Measurements from ENCODE around the gene GNAL.
A peak's percentile ranks its signal among the peaks of the same experiment; 100 is the strongest.

The GNAL gene

DNA sequence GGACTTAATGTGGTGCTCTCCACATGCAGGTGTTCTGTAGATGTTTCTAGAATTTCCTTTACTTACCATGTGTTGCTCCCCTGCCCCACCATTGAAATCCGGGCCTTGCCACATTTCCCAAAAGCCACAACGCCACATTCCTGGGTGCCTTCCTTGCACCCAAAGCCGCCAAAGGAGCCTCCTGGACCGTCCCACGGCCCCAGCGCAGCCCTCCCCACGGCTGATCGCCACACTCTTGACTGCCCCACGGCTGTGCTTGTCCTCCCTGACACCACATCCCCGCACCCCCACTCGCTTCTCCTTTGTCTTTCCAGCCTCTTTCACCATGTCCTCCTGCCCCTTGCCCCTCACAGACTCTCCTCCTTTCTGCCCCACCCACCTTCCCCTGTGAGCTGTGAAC, 121.9 kb downstream of the GNAL start:
- no peak overlapping the region for H3K27ac Mint-ChIP-seq (ENCODE audit: low read depth)
- peaks cover 13% of the 10 kb centered on the region for H3K27me3 Mint-ChIP-seq
- no peaks in the 10 kb centered on the region for H3K36me3 Mint-ChIP-seq (ENCODE audit: insufficient read depth)
- DNase-seq (ENCODE audit: low spot score in 2 of 2): no peak
- H3K9me3 Mint-ChIP-seq: no peaks in the 10 kb centered on the region
- no peaks in the 10 kb centered on the region for H3K4me1 Mint-ChIP-seq
- ATAC-seq (replicated peaks; ENCODE audit: extremely low read depth, poor library complexity, severe bottlenecking): no peak
- H3K4me3 Mint-ChIP-seq: no peak overlapping the region

DNA sequence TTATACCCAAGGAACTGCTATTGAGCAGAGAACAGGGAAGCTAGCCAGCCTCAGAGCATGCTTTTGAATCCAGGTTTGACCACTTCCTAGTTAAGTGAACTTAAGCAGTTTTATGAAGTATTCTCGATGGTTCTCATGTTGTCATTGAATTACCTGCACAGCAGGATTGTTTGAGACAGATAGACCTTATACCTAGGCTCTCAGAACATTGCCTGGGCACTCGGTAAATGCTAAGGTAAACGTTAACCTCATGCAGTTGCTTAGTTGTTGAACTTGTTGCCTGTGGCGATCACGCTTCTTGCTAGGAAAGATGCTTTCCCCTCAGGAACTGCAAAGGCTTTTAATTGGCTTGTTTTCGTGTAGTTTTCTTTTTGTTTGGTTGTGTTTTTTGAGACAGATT, 128.2 kb downstream of the GNAL start:
- Mint-ChIP-seq H3K9me3 (no peaks in the 10 kb centered on the region), H3K27ac (ENCODE audit: low read depth) (no peak overlapping the region), H3K4me1 (no peaks in the 10 kb centered on the region), H3K4me3 (no peak overlapping the region), H3K27me3 (no peaks in the 10 kb centered on the region), H3K36me3 (ENCODE audit: insufficient read depth) (no peaks in the 10 kb centered on the region)
- no peak for DNase-seq (ENCODE audit: low spot score in 2 of 2)
- no peak for ATAC-seq (replicated peaks; ENCODE audit: extremely low read depth, poor library complexity, severe bottlenecking)

DNA sequence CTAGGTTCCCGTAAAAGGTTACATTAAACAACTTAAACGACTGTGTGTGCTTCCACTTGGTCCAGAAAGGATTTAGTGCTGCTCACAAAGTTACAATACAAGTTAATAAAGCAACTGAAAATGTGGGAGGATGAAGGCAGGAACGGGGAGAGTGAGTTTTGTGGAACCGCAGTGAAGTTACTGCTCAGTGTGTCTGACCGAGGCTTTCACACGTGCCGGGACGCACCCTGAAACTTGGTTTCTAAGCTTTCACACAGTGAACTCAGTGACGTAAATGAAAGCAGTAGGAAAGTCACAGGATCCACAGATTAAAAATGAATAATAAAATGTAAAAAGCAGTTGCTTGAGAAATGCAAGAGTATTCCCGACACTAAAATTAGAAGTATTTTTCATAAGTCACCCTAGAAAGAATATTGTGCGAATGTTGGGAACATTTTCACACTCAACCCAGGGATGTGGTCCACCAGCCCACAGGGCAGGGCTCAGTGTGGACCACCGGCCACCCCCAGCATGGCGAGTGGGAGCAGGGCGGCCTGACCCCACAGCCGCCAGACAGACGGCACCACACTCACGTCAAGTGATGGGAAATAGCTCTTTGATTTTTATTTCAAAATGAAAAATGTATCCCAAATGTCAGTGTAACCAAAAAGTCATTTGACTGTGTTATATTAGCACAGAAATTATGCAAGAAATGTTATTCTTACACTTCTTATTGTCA, 129.6 kb downstream of the GNAL start:
- Mint-ChIP-seq H3K4me1 (no peaks in the 10 kb centered on the region), H3K27ac (ENCODE audit: low read depth) (peak overlapping the region; percentile 54), H3K27me3 (no peaks in the 10 kb centered on the region), H3K36me3 (ENCODE audit: insufficient read depth) (no peaks in the 10 kb centered on the region), H3K9me3 (no peaks in the 10 kb centered on the region), H3K4me3 (peak overlapping the region; percentile 8)
- ATAC-seq (replicated peaks; ENCODE audit: extremely low read depth, poor library complexity, severe bottlenecking) (peak; percentile 86), DNase-seq (ENCODE audit: low spot score in 2 of 2) (peak in 1 of 2 donors; percentile 27)

DNA sequence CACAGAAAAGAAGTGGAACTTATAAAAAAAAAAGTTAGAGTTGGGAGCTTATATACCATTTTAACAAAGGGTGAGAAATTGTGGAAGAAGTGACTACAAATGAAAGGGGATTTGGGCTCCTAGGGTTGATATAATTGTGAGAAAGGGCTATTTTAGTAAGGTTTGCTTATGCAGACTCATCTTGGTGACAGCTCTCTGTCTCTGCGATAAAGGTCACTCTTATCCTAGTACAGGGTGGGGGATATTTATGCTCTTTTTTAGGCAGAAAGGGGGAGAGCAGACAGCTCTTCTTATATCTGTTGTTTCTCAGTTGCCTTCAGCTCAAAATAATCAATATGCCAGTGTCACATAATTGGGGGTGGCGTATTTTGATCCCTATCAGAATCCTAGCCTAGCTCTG, 130.9 kb downstream of the GNAL start:
- Mint-ChIP-seq H3K36me3 (ENCODE audit: insufficient read depth) (no peaks in the 10 kb centered on the region), H3K4me3 (no peak overlapping the region), H3K9me3 (no peaks in the 10 kb centered on the region), H3K27me3 (no peaks in the 10 kb centered on the region), H3K27ac (ENCODE audit: low read depth) (no peak overlapping the region), H3K4me1 (no peaks in the 10 kb centered on the region)
- ATAC-seq (replicated peaks; ENCODE audit: extremely low read depth, poor library complexity, severe bottlenecking) (no peak), DNase-seq (ENCODE audit: low spot score in 2 of 2) (no peak)

GRCh38 chr18:11820697-11821096, 131.6 kb downstream of the GNAL start:
- Mint-ChIP-seq H3K4me3 (no peak overlapping the region), H3K27me3 (no peaks in the 10 kb centered on the region), H3K9me3 (no peaks in the 10 kb centered on the region), H3K36me3 (ENCODE audit: insufficient read depth) (no peaks in the 10 kb centered on the region), H3K4me1 (no peaks in the 10 kb centered on the region), H3K27ac (ENCODE audit: low read depth) (no peak overlapping the region)
- DNase-seq (ENCODE audit: low spot score in 2 of 2): no peak
- no peak for ATAC-seq (replicated peaks; ENCODE audit: extremely low read depth, poor library complexity, severe bottlenecking)

DNA sequence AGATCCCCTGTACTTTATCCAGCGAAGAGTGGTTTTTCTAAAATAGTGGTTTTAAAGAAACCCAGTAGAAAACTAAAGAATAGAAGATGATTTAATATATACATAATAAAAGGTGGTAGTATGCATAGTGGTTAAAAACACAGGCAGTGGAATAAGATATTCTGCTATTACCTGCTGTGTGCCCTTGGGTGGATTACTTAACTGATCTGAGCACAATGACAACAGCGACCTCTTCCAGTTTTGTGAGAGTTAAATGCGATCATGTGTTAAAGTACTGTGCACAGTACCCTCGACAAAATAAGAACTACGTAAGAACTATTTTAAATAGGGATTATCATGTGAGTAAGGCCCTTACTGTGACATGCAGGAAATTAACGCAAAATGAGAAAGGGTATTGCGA, 132.1 kb downstream of the GNAL start:
- Mint-ChIP-seq H3K27ac (ENCODE audit: low read depth) (no peak overlapping the region), H3K9me3 (no peaks in the 10 kb centered on the region), H3K36me3 (ENCODE audit: insufficient read depth) (no peaks in the 10 kb centered on the region), H3K4me3 (no peak overlapping the region), H3K4me1 (no peaks in the 10 kb centered on the region), H3K27me3 (peaks cover 2% of the 10 kb centered on the region)
- ATAC-seq (replicated peaks; ENCODE audit: extremely low read depth, poor library complexity, severe bottlenecking) (no peak), DNase-seq (ENCODE audit: low spot score in 2 of 2) (no peak)

DNA sequence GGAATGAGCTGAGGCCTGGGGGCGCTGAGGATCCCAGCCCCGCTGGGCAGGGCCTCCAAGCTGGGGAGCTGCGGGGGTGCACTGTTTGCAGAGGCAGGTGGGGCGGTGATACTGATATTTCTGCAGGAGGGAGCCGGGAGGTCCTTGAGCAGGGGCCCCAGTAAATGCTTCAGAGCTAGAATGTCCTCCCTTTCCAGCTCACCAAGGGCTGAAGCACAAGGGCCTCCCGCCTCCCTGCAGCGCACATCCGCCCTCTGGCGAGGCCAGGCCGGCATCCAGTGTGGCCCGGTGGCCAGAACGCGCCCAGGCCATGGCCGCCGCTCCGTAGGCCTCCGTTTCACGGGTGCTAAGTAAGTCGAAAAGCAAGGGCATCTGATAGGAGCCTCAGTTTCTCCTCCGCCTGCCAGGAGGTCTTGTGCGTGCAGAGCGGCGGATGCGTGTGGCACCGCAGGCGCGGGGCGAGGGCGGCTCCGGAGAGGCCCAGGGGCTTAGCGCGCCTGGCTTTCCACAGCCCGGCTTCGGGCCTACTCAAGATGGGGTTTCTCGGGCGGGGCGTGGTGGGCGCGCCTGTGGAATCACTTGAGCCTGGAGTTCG, 132.7 kb downstream of the GNAL start:
- no peak for DNase-seq (ENCODE audit: low spot score in 2 of 2)
- Mint-ChIP-seq H3K27ac (ENCODE audit: low read depth) (no peak overlapping the region), H3K9me3 (no peaks in the 10 kb centered on the region), H3K4me3 (no peak overlapping the region), H3K27me3 (peaks cover 7% of the 10 kb centered on the region), H3K36me3 (ENCODE audit: insufficient read depth) (no peaks in the 10 kb centered on the region), H3K4me1 (no peaks in the 10 kb centered on the region)
- no peak for ATAC-seq (replicated peaks; ENCODE audit: extremely low read depth, poor library complexity, severe bottlenecking)

DNA sequence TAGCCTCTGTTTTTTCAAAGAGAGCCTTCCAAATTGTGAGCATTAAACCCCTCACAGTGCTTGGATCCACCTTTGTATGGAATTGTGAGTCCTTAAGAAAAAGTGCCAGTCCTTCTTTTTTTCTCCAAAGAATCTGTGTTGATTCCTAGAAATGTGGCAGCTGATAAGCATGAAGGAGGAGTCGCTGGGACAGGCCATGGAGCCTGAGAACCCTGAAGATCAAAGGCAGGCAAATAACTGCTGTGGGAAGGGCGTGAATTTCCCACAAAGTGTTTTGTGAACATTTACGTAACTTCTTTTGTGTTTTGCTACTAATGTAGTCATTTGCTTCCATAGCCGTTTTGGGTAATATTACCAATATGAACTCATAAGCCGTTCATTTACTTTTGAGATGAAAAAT, 134.5 kb downstream of the GNAL start:
- no peaks in the 10 kb centered on the region for H3K9me3 Mint-ChIP-seq
- H3K27me3 Mint-ChIP-seq: peaks cover 10% of the 10 kb centered on the region
- H3K36me3 Mint-ChIP-seq (ENCODE audit: insufficient read depth): no peaks in the 10 kb centered on the region
- H3K4me1 Mint-ChIP-seq: no peaks in the 10 kb centered on the region
- H3K4me3 Mint-ChIP-seq: no peak overlapping the region
- no peak overlapping the region for H3K27ac Mint-ChIP-seq (ENCODE audit: low read depth)
- ATAC-seq (replicated peaks; ENCODE audit: extremely low read depth, poor library complexity, severe bottlenecking) (no peak), DNase-seq (ENCODE audit: low spot score in 2 of 2) (no peak)

GRCh38 chr18:11826836-11827235, 137.8 kb downstream of the GNAL start:
- no peak for ATAC-seq (replicated peaks; ENCODE audit: extremely low read depth, poor library complexity, severe bottlenecking)
- Mint-ChIP-seq H3K9me3 (no peaks in the 10 kb centered on the region), H3K27me3 (peaks cover 10% of the 10 kb centered on the region), H3K27ac (ENCODE audit: low read depth) (no peak overlapping the region), H3K4me3 (no peak overlapping the region), H3K4me1 (peaks cover 6% of the 10 kb centered on the region), H3K36me3 (ENCODE audit: insufficient read depth) (no peaks in the 10 kb centered on the region)
- no peak for DNase-seq (ENCODE audit: low spot score in 2 of 2)

GRCh38 chr18:11828786-11829432, 139.8 kb downstream of the GNAL start:
- Mint-ChIP-seq H3K27me3 (peaks cover 16% of the 10 kb centered on the region), H3K4me3 (no peak overlapping the region), H3K27ac (ENCODE audit: low read depth) (no peak overlapping the region)

DNA sequence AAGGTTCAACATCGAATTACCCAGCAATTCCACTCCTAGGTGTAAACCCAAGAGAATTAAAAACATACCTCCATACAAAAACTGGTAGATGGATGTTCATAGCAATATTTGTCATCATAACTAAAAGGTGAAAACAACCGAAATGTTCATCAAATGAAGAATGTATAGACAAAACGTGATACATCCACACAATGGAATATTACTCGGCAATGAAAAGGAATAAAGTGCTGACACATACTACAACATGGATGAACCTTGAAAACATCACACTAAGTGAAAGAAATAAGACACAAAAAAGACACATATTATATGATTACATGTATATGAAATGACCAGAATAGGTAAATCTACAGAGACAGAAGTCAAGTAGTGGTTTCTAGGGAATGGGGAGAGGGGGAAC, 141.5 kb downstream of the GNAL start:
- Mint-ChIP-seq H3K27ac (ENCODE audit: low read depth) (no peak overlapping the region), H3K4me1 (peaks cover 6% of the 10 kb centered on the region), H3K36me3 (ENCODE audit: insufficient read depth) (no peaks in the 10 kb centered on the region), H3K4me3 (no peak overlapping the region), H3K9me3 (no peaks in the 10 kb centered on the region), H3K27me3 (peaks cover 16% of the 10 kb centered on the region)
- DNase-seq (ENCODE audit: low spot score in 2 of 2) (no peak), ATAC-seq (replicated peaks; ENCODE audit: extremely low read depth, poor library complexity, severe bottlenecking) (no peak)

More at GRCh38 chr18:11828786-11829432, 139.8 kb downstream of the GNAL start:
- no peak for ATAC-seq (replicated peaks; ENCODE audit: extremely low read depth, poor library complexity, severe bottlenecking)
- H3K9me3 Mint-ChIP-seq: no peaks in the 10 kb centered on the region
- no peaks in the 10 kb centered on the region for H3K36me3 Mint-ChIP-seq (ENCODE audit: insufficient read depth)
- H3K4me1 Mint-ChIP-seq: peaks cover 6% of the 10 kb centered on the region
- DNase-seq (ENCODE audit: low spot score in 2 of 2): no peak

GRCh38 chr18:11831921-11832320, 142.9 kb downstream of the GNAL start:
- Mint-ChIP-seq H3K9me3 (no peaks in the 10 kb centered on the region), H3K27ac (ENCODE audit: low read depth) (no peak overlapping the region), H3K4me1 (peaks cover 6% of the 10 kb centered on the region), H3K27me3 (peaks cover 7% of the 10 kb centered on the region), H3K4me3 (no peak overlapping the region), H3K36me3 (ENCODE audit: insufficient read depth) (no peaks in the 10 kb centered on the region)
- no peak for DNase-seq (ENCODE audit: low spot score in 2 of 2)
- ATAC-seq (replicated peaks; ENCODE audit: extremely low read depth, poor library complexity, severe bottlenecking): no peak

DNA sequence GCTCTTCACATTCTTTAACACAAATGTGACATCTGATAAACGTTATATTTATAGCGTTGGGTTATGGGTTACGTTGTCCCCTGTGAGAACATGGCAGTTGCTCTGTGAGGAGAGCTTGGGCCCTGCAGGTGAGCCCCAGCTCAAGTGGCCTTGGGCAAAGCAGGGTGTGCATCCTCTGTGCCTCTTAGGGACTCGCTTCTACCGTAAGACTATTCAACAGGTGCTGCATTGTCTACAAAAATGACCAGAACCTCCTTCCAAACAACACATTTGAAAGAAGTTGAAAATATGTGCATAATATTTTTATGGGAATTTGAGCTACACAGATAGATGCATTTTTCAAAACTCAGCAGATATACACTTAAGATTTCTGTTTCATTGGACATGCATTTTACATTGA, 145.7 kb downstream of the GNAL start:
- ATAC-seq (replicated peaks; ENCODE audit: extremely low read depth, poor library complexity, severe bottlenecking): no peak
- peaks cover 6% of the 10 kb centered on the region for H3K27me3 Mint-ChIP-seq

More for the DNA sequence above, 145.7 kb downstream of the GNAL start:
- Mint-ChIP-seq H3K4me3 (no peak overlapping the region), H3K9me3 (no peaks in the 10 kb centered on the region), H3K27ac (ENCODE audit: low read depth) (no peak overlapping the region), H3K4me1 (no peaks in the 10 kb centered on the region), H3K36me3 (ENCODE audit: insufficient read depth) (no peaks in the 10 kb centered on the region)
- DNase-seq (ENCODE audit: low spot score in 2 of 2): no peak
